Fibroblast of lung (primary cell): ENCODE results near the gene KMT2D.

ENCODE experiments used
- CTCF ChIP-seq, 2 donors: IDR thresholded peaks in 1 of 2; conservative IDR thresholded peaks in 1 of 2; 1 replicate in 1 of 2; 2 replicates in 1 of 2; pipeline ENCODE4 v1.5.1; 2011 to 2012; ENCODE audit warnings: low read length in 2 of 2, control low read depth in 1 of 2, inconsistent platforms in 1 of 2, low read depth in 1 of 2, mild to moderate bottlenecking in 1 of 2
- EZH2 ChIP-seq: IDR thresholded peaks from 2 replicates; pipeline ENCODE4 v1.5.1; 2012; ENCODE audit warnings: low read length, control low read depth, mild to moderate bottlenecking; ENCODE audit errors: missing control alignments

GRCh38 chr12:49051373-49051764, 9.2 kb downstream of the KMT2D start:
- no peak for TF ChIP-seq CTCF (conservative IDR thresholded peaks at IDR 0.05 in 1 of 2, IDR thresholded peaks at IDR 0.05 in 1 of 2; ENCODE audit: low read depth in 1 of 2, low read length in 2 of 2)
- TF ChIP-seq EZH2, result no peak
